GM19025 (cell line): ENCODE results near the gene KCNA3.

Experiments used
- ATAC-seq: cut with Tn5 transposase; IDR thresholded peaks from one replicate; pipeline ENCODE4 v1.9.1; 2021; ENCODE audit warnings: mild to moderate bottlenecking, low read depth, moderate library complexity; ENCODE audit not compliant: unreplicated experiment

Gene KCNA3

DNA sequence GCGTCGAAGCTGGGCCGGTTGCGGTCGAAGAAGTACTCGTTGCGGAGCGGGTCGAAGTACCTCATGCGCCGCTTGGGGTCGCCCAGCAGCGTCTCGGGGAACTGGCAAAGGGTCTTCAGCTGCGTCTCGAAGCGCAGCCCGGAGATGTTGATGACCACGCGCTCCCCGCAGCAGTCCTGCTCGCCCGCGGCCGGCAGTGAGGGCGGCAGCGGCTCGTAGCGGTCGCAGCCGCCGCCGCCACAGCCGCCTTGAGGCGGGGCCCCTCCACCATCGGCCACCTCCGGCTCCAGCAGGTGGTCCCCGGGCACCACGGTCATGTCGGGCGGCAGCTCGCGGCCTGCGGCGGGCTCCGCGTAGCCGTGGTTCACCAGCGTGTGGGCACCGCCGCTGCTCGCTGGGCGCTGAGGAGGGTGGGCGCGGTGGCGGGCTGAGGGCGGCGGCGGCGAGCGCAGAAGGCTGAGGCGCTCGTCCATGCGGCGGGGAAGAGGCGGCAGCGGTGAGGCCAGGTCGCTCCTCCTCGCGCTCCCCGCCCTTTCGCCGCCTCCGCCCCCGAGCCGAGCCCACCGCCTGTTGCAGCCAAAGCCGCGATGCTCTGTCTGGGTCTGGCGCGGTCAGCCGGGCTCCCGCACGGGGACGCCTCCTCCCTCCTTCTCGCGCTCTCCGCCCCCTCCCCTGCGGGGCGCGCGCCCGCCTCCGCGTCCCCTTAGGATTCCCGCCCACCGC, at the start of gene KCNA3:
KCNA3 (minus strand) TSS at position 604 of the 723 bp plus-strand sequence; CDS start at position 473, 131 bp downstream.
- peak; percentile 28 for ATAC-seq

DNA sequence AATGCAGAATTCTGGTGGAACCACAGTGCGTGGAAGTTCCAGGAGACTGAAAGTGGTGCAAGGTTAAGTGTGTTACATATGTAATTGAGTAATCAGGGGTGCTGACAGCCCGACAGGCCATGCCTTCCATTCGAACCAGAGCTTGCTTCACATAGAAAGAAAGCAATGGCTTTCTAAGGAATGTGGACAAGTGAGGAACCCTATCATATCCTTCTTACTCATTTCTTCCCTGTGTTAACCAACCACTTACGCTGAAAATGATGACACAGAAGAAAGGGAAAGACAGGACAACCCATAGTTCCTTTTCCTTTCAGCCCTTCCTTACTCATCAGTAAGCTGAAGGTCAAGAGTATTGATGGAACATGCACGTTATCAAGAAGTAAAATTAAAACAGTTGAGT, 48.1 kb upstream of the KCNA3 start:
- no peak for ATAC-seq

DNA sequence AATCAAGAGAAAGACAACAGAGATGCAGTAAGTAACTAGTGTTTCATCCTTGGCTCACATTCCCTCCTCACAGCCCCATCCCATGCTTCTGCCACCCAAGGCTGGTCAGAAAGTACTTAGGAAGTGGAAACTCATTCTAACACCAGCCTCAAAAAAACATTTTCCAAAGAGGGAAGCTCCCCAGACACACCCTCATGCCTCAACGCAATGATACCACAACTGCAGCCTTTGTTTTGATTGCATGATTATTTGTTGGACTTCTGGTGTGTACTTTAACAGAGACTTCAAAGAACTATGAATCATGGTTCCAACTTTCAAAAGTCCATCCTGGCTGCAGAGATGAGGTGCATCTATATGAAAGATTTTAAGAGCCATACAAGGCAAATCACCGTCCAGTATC, 45.2 kb upstream of the KCNA3 start:
- ATAC-seq: no peak

DNA sequence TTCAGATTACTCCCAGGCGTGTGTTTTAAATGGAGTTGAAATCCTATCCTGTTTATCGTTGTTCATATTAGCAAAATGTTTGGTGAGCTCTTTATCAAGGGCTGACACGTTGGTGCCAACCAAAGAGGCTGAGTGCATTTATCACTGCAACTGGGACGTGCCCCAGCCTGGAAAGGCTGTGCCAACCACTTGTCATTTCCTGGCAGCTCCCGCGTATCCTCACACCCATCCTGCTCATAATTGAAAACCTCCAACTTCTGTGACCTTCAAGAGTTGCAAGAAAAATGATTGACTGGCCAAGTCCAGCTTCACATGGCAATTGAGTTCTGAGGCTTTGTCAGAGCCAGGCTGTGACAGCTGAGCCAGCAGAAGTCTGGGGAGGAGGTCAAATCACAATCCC, 43.7 kb upstream of the KCNA3 start:
- no peak for ATAC-seq

DNA sequence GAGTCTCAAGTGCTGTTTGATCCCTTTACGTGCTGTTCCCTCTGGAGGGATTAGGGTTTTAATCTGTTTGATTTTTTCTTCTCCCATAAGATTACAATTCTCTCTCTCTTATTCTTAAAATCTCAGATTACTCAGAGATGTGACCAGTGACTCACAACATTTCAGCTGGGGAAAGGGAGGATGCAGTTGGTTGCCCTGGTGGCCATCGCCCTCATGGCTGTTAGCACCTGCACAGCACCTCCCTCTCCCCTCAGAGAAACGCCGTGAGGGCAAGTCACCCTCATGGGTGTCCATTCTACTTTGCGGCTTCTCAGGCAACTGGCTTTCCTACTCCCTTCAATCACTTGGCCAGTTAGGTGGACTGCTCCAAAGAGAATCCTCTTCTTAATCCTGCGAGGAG, 42.4 kb upstream of the KCNA3 start:
- no peak for ATAC-seq

DNA sequence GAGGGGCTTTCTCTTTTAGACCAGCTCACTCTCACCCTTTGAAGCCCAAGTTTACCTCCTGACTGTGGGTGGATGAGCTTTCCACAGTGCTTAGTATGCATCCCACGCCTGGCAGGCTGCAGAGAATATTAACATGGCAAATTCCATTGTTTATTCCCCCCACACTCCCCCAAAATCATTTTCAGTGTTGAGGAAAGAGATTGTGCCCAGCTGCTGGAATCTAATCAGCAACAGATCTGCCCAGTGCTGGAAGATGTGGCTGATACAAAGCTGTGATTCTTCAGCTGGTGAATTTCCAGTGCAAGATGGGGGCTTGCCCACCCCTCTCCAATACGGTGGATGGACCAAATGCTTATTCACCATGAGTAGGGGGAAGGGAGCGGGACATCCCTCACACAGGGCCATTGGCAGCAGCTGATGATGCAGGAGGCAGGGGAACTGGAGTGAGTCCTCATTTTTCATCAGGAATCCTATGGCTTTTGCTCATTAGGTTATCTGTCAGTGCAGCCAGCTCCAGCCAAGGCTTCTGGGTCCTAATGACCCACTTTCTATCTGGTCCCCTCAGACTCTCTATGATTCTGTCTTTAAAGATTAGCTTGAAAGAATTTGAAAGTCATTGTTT, 39.7 kb upstream of the KCNA3 start:
- ATAC-seq: no peak

DNA sequence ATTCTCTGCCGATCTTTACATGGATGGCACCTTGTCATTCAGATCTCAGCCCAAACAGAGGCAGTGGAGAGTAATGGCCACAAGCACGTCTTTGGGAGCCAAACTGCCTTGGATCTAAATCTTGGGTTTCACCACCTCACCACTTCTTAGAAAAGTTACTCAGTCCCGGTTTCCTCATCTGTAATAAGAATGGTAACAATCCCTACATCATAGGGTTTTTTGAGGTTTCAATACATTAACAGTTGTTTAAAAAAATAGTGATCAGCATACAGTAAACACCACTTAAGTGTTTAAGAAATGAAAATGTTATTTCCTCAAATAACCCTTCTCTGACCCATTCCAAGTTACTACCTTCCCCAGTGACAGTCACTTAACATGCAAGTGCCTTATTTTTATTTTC, 38.5 kb upstream of the KCNA3 start:
- no peak for ATAC-seq

DNA sequence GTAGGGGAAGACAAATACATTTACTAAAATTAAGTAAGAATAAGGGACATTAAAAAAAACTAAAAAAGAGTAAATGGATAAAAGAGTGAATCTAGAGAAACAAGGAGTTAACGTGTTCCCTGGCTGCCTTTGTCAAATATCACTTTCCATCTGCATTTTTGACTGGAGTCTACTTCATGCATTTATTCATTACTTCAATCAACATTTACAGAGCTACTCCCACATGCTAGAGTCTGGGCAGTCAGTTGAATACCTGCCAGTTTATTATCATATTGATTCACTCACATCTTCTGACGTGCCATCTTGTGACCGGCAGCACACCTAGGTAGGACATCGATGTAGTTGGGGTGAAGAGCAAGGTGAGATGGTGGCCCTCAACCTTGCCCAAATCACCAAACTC, 35.6 kb upstream of the KCNA3 start:
- ATAC-seq: no peak

DNA sequence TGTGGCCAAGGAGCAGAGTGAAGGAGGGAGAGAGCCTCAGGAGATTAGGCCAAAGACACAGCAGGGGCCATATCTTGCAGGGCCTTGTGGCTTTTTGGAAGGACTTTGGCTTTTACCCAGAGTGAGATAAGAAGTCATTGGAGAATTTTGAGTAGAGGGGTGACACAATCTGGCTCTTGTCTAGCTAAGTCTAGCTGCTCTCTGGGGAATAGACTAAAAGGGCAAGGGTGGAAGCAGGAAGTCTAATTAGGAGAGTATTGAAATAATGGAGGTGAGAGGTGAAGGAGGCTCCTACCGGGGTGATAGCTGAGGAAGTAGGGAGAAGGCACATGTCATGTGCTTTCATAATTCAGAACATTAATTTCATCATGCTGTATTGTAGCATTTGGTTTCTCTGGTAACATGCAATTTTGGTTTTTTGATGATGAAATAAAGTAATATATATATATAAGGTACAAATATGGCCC, 34.3 kb upstream of the KCNA3 start:
- ATAC-seq: no peak

DNA sequence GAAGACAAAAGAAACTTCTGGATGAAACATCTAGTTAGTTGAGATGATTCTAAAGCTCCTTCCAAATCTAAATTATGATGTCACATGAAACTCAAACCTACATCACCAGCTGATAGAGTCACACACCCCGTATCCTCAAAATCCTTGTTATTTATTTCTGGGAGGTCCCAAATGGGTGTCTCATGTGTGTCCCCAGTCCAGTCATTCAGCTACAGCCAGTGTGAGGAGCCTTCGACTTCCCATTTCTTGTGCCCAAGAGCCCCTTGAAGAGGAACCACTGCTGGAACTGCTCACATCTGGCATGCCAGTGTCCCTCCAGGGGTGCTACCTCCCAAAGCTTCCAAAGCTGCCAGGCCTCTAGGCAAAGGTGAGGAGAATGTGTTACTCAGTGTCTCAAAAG, 32.5 kb upstream of the KCNA3 start:
- ATAC-seq: no peak

DNA sequence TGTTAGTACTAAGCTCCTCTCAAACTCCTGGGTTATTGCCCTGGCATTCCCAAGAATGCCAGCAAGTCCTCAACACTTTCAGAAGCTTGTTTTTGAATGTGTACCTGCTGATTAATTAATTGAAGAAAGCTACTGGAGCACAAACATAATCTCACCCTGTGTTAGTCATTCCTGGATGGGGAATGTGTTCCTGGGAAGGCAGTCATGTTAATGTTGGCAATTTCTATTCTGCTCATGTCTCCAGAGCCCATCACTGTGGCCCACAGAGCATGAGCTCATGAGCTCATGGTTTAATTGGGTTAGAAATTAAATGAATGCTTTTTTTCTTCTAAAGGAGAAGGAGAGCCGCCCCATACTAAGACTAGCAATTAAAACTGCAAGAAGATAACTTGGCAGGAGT, 31.9 kb upstream of the KCNA3 start:
- no peak for ATAC-seq

DNA sequence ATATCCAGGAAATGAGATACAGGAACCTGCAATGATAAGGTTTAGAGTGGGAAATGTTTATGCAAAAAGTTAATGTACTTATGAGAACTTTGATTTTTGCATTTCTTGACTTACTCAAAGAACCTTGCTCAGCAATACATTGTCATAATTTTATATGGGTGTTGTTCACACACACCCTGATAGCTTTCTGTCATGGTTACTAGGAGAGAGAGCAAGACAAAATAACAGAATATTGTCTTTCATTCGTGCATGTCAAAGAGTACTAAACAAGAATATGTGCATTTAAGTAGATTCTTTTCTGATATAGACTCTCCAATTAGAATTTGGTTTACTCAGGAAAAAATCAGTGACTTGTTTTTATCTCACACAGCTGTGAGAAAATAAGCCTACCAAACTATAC, 27.5 kb upstream of the KCNA3 start:
- no peak for ATAC-seq

DNA sequence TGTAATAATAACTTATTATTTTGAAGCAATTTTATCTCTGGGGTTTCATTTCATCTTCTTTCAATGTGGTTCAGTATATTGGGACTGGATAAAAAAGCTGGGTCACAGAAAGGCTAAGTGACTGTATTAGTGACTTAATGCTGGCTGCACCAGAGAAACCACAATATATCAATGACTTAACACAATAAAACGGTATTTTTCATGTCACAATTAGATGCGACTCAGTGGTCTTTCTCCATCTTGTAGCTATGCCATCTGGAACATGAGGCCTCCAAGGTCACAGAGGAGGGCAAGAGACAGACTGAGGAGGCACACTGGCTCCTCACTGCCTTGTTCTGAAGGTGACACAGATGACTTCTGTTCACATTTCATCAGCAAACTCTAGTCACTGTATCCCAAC, 26.0 kb upstream of the KCNA3 start:
- no peak for ATAC-seq

DNA sequence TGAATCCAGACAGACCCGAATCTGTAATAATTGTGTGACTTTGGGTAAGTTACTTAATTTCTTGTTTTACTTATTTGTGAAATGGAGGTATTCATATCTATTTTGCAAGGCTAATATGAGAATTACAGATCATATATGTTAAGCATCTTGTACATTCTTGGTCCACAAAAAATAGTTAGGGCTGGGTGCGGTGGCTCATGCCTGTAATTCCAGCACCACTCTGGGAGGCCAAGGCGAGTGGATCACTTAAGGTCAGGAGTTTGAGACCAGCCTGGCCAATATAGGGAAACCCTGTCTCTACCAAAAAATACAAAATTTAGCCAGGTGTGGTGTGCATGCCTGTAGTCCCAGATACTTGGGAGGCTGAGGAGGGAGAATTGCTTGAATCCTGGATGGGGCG, 22.9 kb upstream of the KCNA3 start:
- ATAC-seq: no peak

DNA sequence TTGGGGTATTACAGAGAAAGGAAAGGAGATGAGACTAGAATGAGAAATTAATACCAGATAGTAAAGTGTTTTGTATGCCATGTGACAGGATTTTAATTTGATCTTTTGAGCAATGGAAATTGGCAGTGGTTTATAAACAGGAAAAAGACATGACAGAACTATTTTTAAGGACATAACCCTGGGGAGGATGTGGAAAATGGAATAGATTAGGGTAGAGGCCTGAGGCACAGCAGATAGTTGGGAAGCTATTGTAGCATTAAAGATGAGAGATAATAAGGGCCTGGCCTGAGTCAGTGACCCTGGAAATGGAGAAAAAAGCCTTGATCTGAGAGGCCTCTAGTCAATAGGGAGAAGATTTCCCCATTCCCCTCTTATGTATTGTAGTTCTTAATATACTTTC, 22.1 kb upstream of the KCNA3 start:
- no peak for ATAC-seq

DNA sequence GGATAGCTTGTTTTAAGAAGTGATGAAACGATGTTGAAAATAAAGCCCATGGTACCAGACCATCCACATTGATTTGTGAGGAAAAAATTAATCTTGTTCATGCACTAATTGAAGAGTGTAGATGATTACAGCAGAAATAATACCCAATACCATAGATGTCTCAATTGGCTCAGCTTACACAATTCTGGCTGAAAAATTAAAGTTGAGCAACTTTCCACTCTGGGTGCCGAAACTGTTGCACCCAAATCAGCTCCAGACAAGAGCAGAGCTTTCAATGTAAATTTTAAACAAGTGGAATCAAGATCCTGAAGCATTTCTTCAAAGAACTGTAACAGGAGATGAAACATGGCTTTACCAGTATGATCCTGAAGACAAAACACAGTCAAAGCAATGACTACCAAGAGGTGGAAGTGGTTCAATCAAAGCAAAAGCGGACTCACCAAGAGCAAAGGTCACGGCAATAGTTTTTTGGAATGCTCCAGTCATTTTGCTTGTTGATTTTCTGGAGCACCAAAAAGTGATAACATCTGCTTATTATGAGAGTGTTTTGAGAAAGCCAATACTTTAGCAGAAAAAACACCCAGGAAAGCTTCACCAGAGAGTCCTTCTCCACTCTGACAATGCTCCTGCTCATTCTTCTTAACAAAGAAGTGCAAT, 16.1 kb upstream of the KCNA3 start:
- no peak for ATAC-seq

DNA sequence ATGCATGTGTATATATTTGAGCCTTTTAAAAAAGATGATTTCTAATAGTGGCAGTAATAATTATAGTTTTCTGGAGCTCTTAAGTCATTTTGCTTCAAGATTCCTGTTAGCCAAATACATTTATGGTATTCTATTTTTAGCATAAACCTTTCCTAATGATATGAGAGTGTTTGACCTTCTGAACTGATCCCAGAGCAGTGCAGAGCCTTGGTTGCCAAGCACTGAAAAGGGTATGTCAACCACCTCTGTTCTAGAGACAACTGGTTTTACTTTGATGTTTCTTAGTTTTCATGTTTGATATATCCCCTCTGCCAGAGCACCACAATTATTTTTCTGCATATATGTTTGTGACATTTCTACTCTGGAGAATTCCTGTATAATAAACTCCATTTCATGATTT, 15.1 kb upstream of the KCNA3 start:
- no peak for ATAC-seq

DNA sequence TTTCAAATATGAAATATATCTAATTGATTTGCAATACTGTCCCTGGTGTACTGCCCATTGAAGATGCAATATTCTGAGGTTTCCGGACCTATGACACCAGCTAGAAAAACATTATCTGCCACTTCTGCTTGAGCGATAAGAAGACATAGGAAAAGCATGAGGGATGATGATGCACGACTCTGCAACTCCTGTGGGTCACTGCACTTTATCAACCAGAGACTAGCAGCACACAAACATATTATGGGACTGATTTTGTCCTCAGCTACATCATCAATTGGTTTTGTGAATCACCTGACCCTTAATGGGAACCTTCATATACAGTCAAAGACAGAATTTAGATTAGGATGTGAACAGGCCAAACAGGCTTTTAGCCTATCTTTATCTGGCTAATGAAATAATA, 13.8 kb upstream of the KCNA3 start:
- no peak for ATAC-seq

DNA sequence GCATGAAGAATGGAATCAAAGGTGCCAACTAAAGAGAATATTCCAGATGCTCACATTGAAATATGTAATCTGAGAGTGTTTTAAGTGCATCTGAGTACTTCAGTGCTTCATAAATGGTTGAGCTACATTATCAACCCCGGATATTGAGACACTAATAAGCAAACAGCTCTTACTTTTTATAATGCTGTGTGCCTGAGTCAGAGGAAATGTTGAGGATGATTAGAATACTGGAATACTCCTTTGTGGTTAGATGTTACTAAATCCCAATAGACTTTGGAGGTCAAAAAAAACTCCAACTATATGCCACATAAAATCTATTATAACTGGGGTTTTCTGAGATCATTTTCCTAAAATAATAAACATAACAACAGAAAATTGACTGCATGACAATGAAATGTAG, 12.5 kb upstream of the KCNA3 start:
- no peak for ATAC-seq

DNA sequence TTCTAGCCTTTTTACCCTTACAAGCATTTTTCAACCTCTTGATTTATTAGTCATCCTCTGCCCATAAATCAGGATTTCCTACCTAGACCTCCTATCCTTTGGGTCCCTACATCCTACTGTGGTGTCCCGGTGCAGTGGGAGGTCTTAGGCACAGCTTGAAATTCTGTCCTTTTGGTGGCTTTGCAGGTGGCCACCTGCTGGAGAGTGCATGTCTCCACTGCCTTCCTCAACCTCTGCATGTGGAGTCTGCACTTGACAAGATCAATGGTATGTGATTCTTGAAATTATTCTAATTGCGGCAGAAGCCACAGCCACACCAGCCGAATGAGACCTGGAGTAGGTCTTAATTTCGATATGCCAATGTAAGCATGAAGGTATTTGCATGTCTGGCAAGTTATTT, 11.4 kb upstream of the KCNA3 start:
- ATAC-seq: no peak

DNA sequence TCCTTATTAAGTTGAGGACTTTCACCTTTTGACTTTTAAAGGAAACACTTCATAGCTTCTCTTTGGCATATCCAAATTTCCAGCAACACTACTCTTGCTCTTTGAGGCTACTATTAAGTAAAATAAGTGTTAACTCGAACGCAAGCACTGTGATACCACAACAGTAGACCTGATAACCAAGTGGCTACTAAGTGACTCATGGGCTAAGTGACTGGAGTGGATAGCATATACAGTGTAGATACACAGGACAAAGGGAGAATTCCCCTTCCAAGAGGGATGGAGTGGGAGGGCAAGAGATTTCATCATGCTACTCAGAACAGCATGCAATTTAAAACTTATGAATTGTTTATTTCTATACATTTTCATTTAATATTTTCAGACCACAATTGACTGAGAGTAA, 9.8 kb upstream of the KCNA3 start:
- ATAC-seq: no peak

DNA sequence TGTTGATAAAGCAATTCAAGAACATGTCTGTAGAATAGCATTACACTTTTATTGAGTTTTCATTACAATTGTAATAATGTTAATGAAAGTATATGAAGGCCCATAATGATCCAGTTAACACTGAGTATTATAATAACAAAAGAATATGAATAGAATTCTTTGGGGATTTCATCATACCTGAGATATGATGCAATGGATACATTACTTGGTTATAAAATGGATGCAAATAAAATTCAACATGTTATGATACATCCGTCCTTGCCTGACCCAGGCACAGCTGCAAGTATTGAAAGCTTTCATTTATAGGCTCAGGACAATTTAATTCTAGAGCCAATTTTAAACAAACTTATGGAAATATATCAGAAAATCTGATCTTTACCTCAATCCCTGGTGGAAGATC, 8.2 kb upstream of the KCNA3 start:
- no peak for ATAC-seq
